Ishikawa (cell line): ENCODE data around the gene BEAN1.

Experiments
- CEBPB ChIP-seq: IDR thresholded peaks from 2 replicates; pipeline ENCODE4 v1.6.1; 2012
- CREB1 ChIP-seq: IDR thresholded peaks from 2 replicates; pipeline ENCODE4 v1.6.1; 2012; ENCODE audit warnings: low read depth
- EP300 ChIP-seq: IDR thresholded peaks from 2 replicates; pipeline ENCODE4 v1.6.1; 2012; ENCODE audit warnings: borderline replicate concordance
- NFIC ChIP-seq: IDR thresholded peaks from 2 replicates; pipeline ENCODE4 v1.6.1; 2012
- RAD21 ChIP-seq: IDR thresholded peaks from 2 replicates; pipeline ENCODE4 v1.6.1; 2012; ENCODE audit warnings: low read depth
- TAF1 ChIP-seq: IDR thresholded peaks from 2 replicates; pipeline ENCODE4 v1.6.1; 2012; ENCODE audit warnings: low read depth, mild to moderate bottlenecking
- TCF12 ChIP-seq: IDR thresholded peaks from 2 replicates; pipeline ENCODE4 v1.6.1; 2012; ENCODE audit warnings: low read depth
- TF ChIP-seq, protein P1 (sequence below): IDR thresholded peaks from 2 replicates; pipeline ENCODE4 v1.6.1; 2012; ENCODE audit warnings: low read depth, mild to moderate bottlenecking
- TF ChIP-seq, protein P2 (sequence below): IDR thresholded peaks from 2 replicates; pipeline ENCODE4 v1.6.1; 2012

DNA sequence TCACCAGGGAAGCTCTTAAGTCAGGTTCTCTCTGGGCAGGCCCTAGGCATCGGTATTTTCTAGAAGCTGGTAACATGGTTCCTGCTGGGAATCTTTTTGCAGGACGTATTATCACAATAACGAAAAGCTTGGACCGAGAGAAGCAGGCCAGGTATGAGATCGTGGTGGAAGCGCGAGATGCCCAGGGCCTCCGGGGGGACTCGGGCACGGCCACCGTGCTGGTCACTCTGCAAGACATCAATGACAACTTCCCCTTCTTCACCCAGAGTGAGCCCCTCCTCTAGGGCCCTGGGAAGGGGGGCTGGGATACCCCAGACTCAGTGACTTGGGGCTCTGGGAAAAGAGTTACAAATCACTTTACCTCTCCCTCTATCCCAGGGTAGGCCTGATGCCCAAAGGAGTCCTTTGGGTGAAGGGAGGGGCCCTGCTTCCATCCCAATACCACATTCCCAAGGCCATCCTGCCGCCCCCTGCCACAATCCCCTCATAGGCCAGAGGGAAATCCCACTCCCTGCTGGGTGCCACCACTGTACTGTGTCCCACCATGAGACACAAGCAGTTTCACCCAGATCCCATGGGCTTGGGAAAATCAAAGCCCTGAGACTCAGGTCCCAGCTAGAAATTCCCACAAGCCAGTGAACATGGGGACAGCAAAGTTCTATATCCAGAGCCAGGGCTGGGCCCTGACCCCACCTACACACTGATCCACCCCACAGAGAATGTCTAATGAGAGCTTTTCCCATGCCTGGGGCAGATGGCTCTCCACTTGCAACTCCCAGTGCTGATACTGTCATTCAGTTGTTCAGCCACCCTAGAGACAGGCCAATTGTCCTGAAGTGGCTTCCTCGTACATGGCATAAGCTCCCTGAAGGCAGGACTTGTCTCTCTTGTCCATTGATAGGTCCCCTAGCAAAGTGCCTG is 37.6 kb upstream of the BEAN1 start:
- no peak for TF ChIP-seq CEBPB
- TF ChIP-seq TAF1, result no peak
- TF ChIP-seq, protein P1, sequence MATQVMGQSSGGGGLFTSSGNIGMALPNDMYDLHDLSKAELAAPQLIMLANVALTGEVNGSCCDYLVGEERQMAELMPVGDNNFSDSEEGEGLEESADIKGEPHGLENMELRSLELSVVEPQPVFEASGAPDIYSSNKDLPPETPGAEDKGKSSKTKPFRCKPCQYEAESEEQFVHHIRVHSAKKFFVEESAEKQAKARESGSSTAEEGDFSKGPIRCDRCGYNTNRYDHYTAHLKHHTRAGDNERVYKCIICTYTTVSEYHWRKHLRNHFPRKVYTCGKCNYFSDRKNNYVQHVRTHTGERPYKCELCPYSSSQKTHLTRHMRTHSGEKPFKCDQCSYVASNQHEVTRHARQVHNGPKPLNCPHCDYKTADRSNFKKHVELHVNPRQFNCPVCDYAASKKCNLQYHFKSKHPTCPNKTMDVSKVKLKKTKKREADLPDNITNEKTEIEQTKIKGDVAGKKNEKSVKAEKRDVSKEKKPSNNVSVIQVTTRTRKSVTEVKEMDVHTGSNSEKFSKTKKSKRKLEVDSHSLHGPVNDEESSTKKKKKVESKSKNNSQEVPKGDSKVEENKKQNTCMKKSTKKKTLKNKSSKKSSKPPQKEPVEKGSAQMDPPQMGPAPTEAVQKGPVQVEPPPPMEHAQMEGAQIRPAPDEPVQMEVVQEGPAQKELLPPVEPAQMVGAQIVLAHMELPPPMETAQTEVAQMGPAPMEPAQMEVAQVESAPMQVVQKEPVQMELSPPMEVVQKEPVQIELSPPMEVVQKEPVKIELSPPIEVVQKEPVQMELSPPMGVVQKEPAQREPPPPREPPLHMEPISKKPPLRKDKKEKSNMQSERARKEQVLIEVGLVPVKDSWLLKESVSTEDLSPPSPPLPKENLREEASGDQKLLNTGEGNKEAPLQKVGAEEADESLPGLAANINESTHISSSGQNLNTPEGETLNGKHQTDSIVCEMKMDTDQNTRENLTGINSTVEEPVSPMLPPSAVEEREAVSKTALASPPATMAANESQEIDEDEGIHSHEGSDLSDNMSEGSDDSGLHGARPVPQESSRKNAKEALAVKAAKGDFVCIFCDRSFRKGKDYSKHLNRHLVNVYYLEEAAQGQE, result no peak
- no peak for TF ChIP-seq RAD21
- no peak for TF ChIP-seq CREB1
- no peak for TF ChIP-seq TCF12
- no peak for TF ChIP-seq NFIC
- TF ChIP-seq EP300, result no peak
- TF ChIP-seq, protein P2, sequence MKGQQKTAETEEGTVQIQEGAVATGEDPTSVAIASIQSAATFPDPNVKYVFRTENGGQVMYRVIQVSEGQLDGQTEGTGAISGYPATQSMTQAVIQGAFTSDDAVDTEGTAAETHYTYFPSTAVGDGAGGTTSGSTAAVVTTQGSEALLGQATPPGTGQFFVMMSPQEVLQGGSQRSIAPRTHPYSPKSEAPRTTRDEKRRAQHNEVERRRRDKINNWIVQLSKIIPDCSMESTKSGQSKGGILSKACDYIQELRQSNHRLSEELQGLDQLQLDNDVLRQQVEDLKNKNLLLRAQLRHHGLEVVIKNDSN, result no peak
